Activated T-helper 17 cell treated with anti-CD3 and anti-CD28 coated beads, Interleukin-2, amount 50 U/mL, for 72 hours (primary cell): ENCODE results near the gene CDH3. TPM values are rescaled to one million over a fixed set of nuclear protein-coding genes. Genes with fewer than 3 reads are reported as not detected.
"Not testable (repeated sequence)": the region's sequence is repeated elsewhere in the genome, so short reads cannot be mapped to it uniquely, and the experiment has no call there.

Source experiments
- ATAC-seq: fragments of 150-1000 bp; cut with Tn5 transposase; replicated peaks from 2 replicates; pipeline ENCODE4 v1.10.0; 2021; ENCODE audit warnings: mild to moderate bottlenecking, moderate library complexity
- H3K27ac Mint-ChIP-seq: one replicate; pipeline ENCODE4 v1.8.0; 2022; ENCODE audit warnings: mixed read lengths
- H3K27me3 Mint-ChIP-seq: one replicate; pipeline ENCODE4 v1.8.0; 2022; ENCODE audit warnings: mixed read lengths
- H3K36me3 Mint-ChIP-seq: one replicate; pipeline ENCODE4 v1.8.0; 2022; ENCODE audit warnings: low read depth, mild to moderate bottlenecking, mixed read lengths
- H3K4me1 Mint-ChIP-seq: one replicate; pipeline ENCODE4 v1.8.0; 2022; ENCODE audit warnings: mixed read lengths
- H3K4me3 Mint-ChIP-seq: one replicate; pipeline ENCODE4 v1.8.0; 2022; ENCODE audit warnings: mild to moderate bottlenecking, mixed read lengths
- H3K9me3 Mint-ChIP-seq: one replicate; pipeline ENCODE4 v1.8.0; 2022; ENCODE audit warnings: mixed read lengths
- total RNA-seq, 2 donors: library from RNA; stranded (reverse); gene quantifications; one replicate each; pipeline ENCODE4 v1.2.3, GENCODE V29; 2022

CDH3 gene
- total RNA-seq, 2 donors from 2014 or later, result 0.86 to 0.87 TPM

- no peaks in the 10 kb centered on the region for H3K27me3 Mint-ChIP-seq
- no peak overlapping the region for H3K4me3 Mint-ChIP-seq
- H3K36me3 Mint-ChIP-seq, result no peaks in the 10 kb centered on the region
- H3K9me3 Mint-ChIP-seq, result no peaks in the 10 kb centered on the region
- peak; percentile 85 for ATAC-seq
- H3K27ac Mint-ChIP-seq, result no peak overlapping the region
- peaks cover 5% of the 10 kb centered on the region for H3K4me1 Mint-ChIP-seq
Observed at GRCh38 chr16:68704232-68704867, 59.2 kb downstream of the CDH3 start.

- Mint-ChIP-seq H3K27me3 (peaks cover 16% of the 10 kb centered on the region), H3K27ac (no peak overlapping the region), H3K9me3 (no peaks in the 10 kb centered on the region), H3K36me3 (no peaks in the 10 kb centered on the region), H3K4me1 (peaks cover 14% of the 10 kb centered on the region), H3K4me3 (no peak overlapping the region)
- no peak for ATAC-seq
Observed at GRCh38 chr16:68707340-68708152, 62.4 kb downstream of the CDH3 start.

DNA sequence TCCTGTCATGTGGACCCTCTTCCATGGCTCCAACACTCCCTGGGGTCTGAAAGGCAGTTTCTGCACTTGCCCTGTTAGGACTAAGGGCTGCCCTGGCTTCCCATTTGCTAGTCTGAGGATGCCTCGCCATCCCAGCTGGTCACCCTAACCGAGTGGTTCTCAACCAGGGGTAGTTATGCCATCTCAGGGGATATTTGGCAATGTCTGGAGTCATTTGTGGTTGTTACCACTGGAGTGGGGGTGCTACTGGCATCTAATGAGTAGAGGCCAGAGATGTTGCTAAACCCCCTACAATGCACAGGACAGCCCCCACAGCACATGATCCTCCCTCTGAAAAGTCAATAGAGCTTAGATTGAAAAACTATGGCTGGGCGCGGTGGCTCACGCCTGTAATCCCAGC, 65.1 kb downstream of the CDH3 start:
- no peaks in the 10 kb centered on the region for H3K9me3 Mint-ChIP-seq
- no peak overlapping the region for H3K4me3 Mint-ChIP-seq
- peaks cover 9% of the 10 kb centered on the region for H3K4me1 Mint-ChIP-seq
- H3K36me3 Mint-ChIP-seq, result no peaks in the 10 kb centered on the region
- peak overlapping the region; percentile 23 for H3K27ac Mint-ChIP-seq
- no peak for ATAC-seq
- peaks cover 23% of the 10 kb centered on the region for H3K27me3 Mint-ChIP-seq

- peak overlapping the region; percentile 62 for H3K27ac Mint-ChIP-seq
- no peaks in the 10 kb centered on the region for H3K9me3 Mint-ChIP-seq
- peaks cover 23% of the 10 kb centered on the region for H3K27me3 Mint-ChIP-seq
- peak overlapping the region; percentile 52 for H3K4me3 Mint-ChIP-seq
- H3K36me3 Mint-ChIP-seq, result no peaks in the 10 kb centered on the region
- peaks cover 9% of the 10 kb centered on the region for H3K4me1 Mint-ChIP-seq
- peak; percentile 99 for ATAC-seq
Observed at GRCh38 chr16:68711421-68712139, 66.5 kb downstream of the CDH3 start.

DNA sequence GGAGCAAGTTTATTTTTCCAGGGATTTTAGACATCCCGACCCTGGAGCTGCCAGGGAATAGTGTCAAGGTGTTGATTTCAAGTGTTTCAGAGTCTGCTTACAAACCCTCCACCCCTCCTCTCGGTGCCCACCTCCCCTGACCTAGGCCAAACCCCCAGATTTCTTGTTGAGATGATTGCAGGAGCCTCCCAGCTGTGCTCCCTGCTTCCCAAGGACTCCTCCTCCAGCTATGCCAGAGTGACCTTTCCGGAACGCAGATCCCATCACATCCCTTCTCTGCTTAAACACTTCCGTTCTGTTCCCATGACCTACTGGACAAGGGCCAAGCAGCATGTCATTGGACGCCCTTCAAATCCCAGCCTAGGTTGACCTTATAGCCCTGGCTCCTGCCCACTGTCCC, 68.3 kb downstream of the CDH3 start:
- no peaks in the 10 kb centered on the region for H3K9me3 Mint-ChIP-seq
- H3K4me1 Mint-ChIP-seq, result peaks cover 9% of the 10 kb centered on the region
- peaks cover 23% of the 10 kb centered on the region for H3K27me3 Mint-ChIP-seq
- ATAC-seq, result no peak
- no peak overlapping the region for H3K27ac Mint-ChIP-seq
- H3K36me3 Mint-ChIP-seq, result no peaks in the 10 kb centered on the region
- H3K4me3 Mint-ChIP-seq, result no peak overlapping the region

DNA sequence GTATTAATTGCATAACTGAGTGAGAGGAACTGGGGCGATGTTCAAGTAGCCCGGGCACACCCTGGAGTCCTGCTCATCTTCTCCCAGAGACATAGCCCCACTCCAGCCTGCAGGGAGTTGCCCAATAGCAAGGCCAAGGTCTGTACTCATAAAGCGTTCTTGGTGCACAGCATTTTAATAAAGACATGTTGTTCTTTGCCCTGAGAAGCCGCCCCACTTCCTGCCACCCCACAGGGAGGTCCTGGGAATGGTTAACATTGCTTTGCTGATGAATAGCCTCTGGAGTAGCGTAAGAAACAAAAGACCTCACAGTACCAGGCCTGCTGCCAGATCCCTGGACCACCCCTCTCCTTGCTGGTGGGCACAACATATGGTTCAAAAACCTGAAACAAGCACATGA, 70.4 kb downstream of the CDH3 start:
- peaks cover 9% of the 10 kb centered on the region for H3K4me1 Mint-ChIP-seq
- no peaks in the 10 kb centered on the region for H3K36me3 Mint-ChIP-seq
- H3K27ac Mint-ChIP-seq, result no peak overlapping the region
- no peak for ATAC-seq
- no peaks in the 10 kb centered on the region for H3K9me3 Mint-ChIP-seq
- no peak overlapping the region for H3K4me3 Mint-ChIP-seq
- H3K27me3 Mint-ChIP-seq, result peaks cover 14% of the 10 kb centered on the region

GRCh38 chr16:68716516-68716915, 71.4 kb downstream of the CDH3 start:
- H3K4me3 Mint-ChIP-seq, ATAC-seq: not testable (repeated sequence)

GRCh38 chr16:68717684-68718083, 72.6 kb downstream of the CDH3 start:
- no peak for ATAC-seq
- no peak overlapping the region for H3K27ac Mint-ChIP-seq
- no peaks in the 10 kb centered on the region for H3K36me3 Mint-ChIP-seq
- H3K4me1 Mint-ChIP-seq, result no peaks in the 10 kb centered on the region
- H3K4me3 Mint-ChIP-seq, result no peak overlapping the region
- H3K27me3 Mint-ChIP-seq, result peaks cover 7% of the 10 kb centered on the region
- H3K9me3 Mint-ChIP-seq, result no peaks in the 10 kb centered on the region

More at GRCh38 chr16:68716516-68716915, 71.4 kb downstream of the CDH3 start:
- not testable (repeated sequence) for H3K9me3 Mint-ChIP-seq, H3K36me3 Mint-ChIP-seq, H3K27me3 Mint-ChIP-seq, H3K27ac Mint-ChIP-seq, H3K4me1 Mint-ChIP-seq

GRCh38 chr16:68718590-68718989, 73.5 kb downstream of the CDH3 start:
- Mint-ChIP-seq H3K27ac (no peak overlapping the region), H3K4me1 (no peaks in the 10 kb centered on the region), H3K27me3 (peaks cover 1% of the 10 kb centered on the region), H3K4me3 (no peak overlapping the region), H3K9me3 (no peaks in the 10 kb centered on the region), H3K36me3 (no peaks in the 10 kb centered on the region)
- no peak for ATAC-seq

- ATAC-seq, result peak; percentile 95
Observed at GRCh38 chr16:68719993-68720489, 74.9 kb downstream of the CDH3 start.

GRCh38 chr16:68722119-68723024, 77.3 kb downstream of the CDH3 start:
- Mint-ChIP-seq H3K4me3 (no peak overlapping the region), H3K27me3 (no peaks in the 10 kb centered on the region), H3K9me3 (no peaks in the 10 kb centered on the region), H3K4me1 (no peaks in the 10 kb centered on the region), H3K27ac (no peak overlapping the region), H3K36me3 (no peaks in the 10 kb centered on the region)
- ATAC-seq, result no peak

More at GRCh38 chr16:68719993-68720489, 74.9 kb downstream of the CDH3 start:
- H3K27me3 Mint-ChIP-seq, result no peaks in the 10 kb centered on the region
- no peaks in the 10 kb centered on the region for H3K4me1 Mint-ChIP-seq
- H3K27ac Mint-ChIP-seq, result peak overlapping the region; percentile 67
- no peaks in the 10 kb centered on the region for H3K9me3 Mint-ChIP-seq
- H3K36me3 Mint-ChIP-seq, result no peaks in the 10 kb centered on the region
- H3K4me3 Mint-ChIP-seq, result peak overlapping the region; percentile 6

- Mint-ChIP-seq H3K4me1 (no peaks in the 10 kb centered on the region), H3K4me3 (no peak overlapping the region), H3K9me3 (no peaks in the 10 kb centered on the region), H3K27me3 (no peaks in the 10 kb centered on the region), H3K27ac (no peak overlapping the region), H3K36me3 (no peaks in the 10 kb centered on the region)
- ATAC-seq, result no peak
Observed at GRCh38 chr16:68724797-68725196, 79.7 kb downstream of the CDH3 start.

- no peaks in the 10 kb centered on the region for H3K27me3 Mint-ChIP-seq
- H3K4me1 Mint-ChIP-seq, result no peaks in the 10 kb centered on the region
- no peak overlapping the region for H3K27ac Mint-ChIP-seq
- ATAC-seq, result no peak
- no peaks in the 10 kb centered on the region for H3K36me3 Mint-ChIP-seq
- H3K4me3 Mint-ChIP-seq, result no peak overlapping the region
- H3K9me3 Mint-ChIP-seq, result no peaks in the 10 kb centered on the region
Observed at GRCh38 chr16:68728523-68728922, 83.4 kb downstream of the CDH3 start.

DNA sequence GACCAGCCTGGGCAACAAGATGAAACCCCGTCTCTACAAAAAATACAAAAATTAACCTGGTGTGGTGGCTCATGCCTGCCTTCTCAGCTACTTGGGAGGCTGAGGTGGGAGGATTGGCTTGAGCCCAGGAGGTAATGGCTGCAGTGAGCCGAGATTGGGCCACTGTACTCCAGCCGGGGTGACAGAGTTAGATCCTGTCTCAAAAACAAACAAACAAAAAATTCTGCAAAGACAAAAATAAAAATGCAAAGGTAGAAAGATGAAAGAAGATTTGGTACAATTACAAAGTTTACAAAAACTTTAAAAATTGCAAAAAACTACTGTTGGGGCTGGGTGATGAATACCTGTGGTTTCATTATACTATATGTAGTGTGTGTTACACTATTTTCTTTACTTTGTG, 86.5 kb downstream of the CDH3 start:
- Mint-ChIP-seq H3K9me3 (no peaks in the 10 kb centered on the region), H3K4me3 (no peak overlapping the region), H3K27ac (no peak overlapping the region), H3K27me3 (peaks cover 13% of the 10 kb centered on the region), H3K36me3 (no peaks in the 10 kb centered on the region), H3K4me1 (peaks cover 2% of the 10 kb centered on the region)
- ATAC-seq, result no peak
